Endothelial cell of umbilical vein (primary cell): ENCODE results near the gene ZNRD2. TPM values are rescaled to one million over a fixed set of nuclear protein-coding genes. Genes with fewer than 3 reads are reported as not detected.

Experiments
- BruUV-seq: library from RNA; stranded (reverse); fragments of 400-500 nt; replicated peaks from 2 replicates; lab custom pipeline; 2021; lab: Mats Ljungman, UMichigan
- CTCF ChIA-PET: fragments of 300-600, 350-600 bp; sonication (Branson Sonifier 250); formaldehyde crosslinking; loops from one replicate; lab custom pipeline; 2021; ENCODE audit warnings: antibody characterized with exemption, inconsistent platforms; lab: Charles Lee
- POLR2A ChIA-PET: fragments of 300-600, 350-600 bp; sonication (Branson Sonifier 250); formaldehyde crosslinking; loops from one replicate; lab custom pipeline; 2021; ENCODE audit warnings: antibody characterized with exemption, inconsistent platforms; lab: Charles Lee
- DNase-seq: peaks from one replicate; pipeline ENCODE4 v3.0.0-alpha.2; 2011; ENCODE audit warnings: low read depth, low spot score
- FAIRE-seq: peaks from 2 replicates; lab custom pipeline; 2011; peaks lifted over from hg19 to GRCh38; lab: Jason Lieb, UNC
- H2AFZ ChIP-seq: 2 replicates; pipeline ENCODE4 v1.6.0; 2012; ENCODE audit warnings: low read depth, low read length, control low read depth, inconsistent platforms
- H3K27ac ChIP-seq: 2 replicates; pipeline ENCODE4 v1.5.1; 2011; ENCODE audit warnings: low read depth, mild to moderate bottlenecking, control low read depth, low read length, moderate library complexity; ENCODE audit not compliant: insufficient read depth
- H3K27me3 ChIP-seq, 2 experiments: 2 replicates each; pipeline versions ENCODE4 v1.6.0 to v1.6.1; 2011; ENCODE audit warnings: low read length in 2 of 2, mixed read lengths in 1 of 2; ENCODE audit not compliant: control insufficient read depth in 2 of 2, insufficient read depth in 2 of 2
- H3K36me3 ChIP-seq, 2 experiments: 2 replicates in 1 of 2; 3 replicates in 1 of 2; pipeline ENCODE4 v1.5.1; 2011; ENCODE audit warnings: low read length in 2 of 2, mild to moderate bottlenecking in 1 of 2, moderate library complexity in 1 of 2; ENCODE audit not compliant: control insufficient read depth in 2 of 2, insufficient read depth in 2 of 2; ENCODE audit errors: extremely low read depth in 1 of 2
- H3K4me1 ChIP-seq: 3 replicates; pipeline ENCODE4 v1.5.1; 2011; ENCODE audit warnings: mild to moderate bottlenecking, low read length; ENCODE audit not compliant: control insufficient read depth, insufficient read depth; ENCODE audit errors: extremely low read depth
- H3K4me2 ChIP-seq: 2 replicates; pipeline ENCODE4 v1.6.1; 2011; ENCODE audit warnings: low read length, control low read depth, mixed read lengths; ENCODE audit not compliant: insufficient read depth
- H3K4me3 ChIP-seq, 3 experiments: fragments of 200-600 bp in 1 of 3; sonication (generic), shearing (Covaris generic) in 1 of 3; replicated peaks in 1 of 3; 2 replicates each; pipeline ENCODE4 v1.5.1; 2011 to 2016; ENCODE audit warnings: control low read depth in 3 of 3, low read length in 3 of 3, mild to moderate bottlenecking in 2 of 3, inconsistent platforms in 1 of 3, low read depth in 1 of 3, moderate library complexity in 1 of 3; ENCODE audit not compliant: insufficient read depth in 1 of 3
- H3K79me2 ChIP-seq: 2 replicates; pipeline ENCODE4 v1.6.0; 2012; ENCODE audit warnings: low read length, inconsistent platforms; ENCODE audit not compliant: control insufficient read depth, insufficient read depth
- H3K9ac ChIP-seq: replicated peaks from 2 replicates; pipeline ENCODE3; 2011; ENCODE audit warnings: low read length, control low read depth; ENCODE audit not compliant: insufficient read depth; ENCODE audit errors: extremely low read depth
- H3K9me1 ChIP-seq: replicated peaks from 3 replicates; pipeline ENCODE4 v1.6.0; 2011; ENCODE audit warnings: mild to moderate bottlenecking, low read length; ENCODE audit not compliant: control insufficient read depth, insufficient read depth; ENCODE audit errors: extremely low read depth
- H3K9me3 ChIP-seq: replicated peaks from 2 replicates; pipeline ENCODE4 v1.5.1; 2012; ENCODE audit warnings: low read length, inconsistent platforms; ENCODE audit not compliant: control insufficient read depth, insufficient read depth
- H4K20me1 ChIP-seq: replicated peaks from 2 replicates; pipeline ENCODE3; 2011; ENCODE audit warnings: mild to moderate bottlenecking, low read length; ENCODE audit not compliant: control insufficient read depth, insufficient read depth; ENCODE audit errors: extremely low read depth
- CTCF ChIP-seq, 2 donors: IDR thresholded peaks; 1 replicate in 1 of 2; 2 replicates in 1 of 2; pipeline ENCODE4 v1.5.1; 2011; ENCODE audit warnings: low read length in 2 of 2, mild to moderate bottlenecking in 2 of 2, moderate library complexity in 2 of 2, control low read depth in 1 of 2, inconsistent platforms in 1 of 2, low read depth in 1 of 2; ENCODE audit not compliant: insufficient read depth in 1 of 2; ENCODE audit errors: extremely low read depth in 1 of 2
- EZH2 ChIP-seq: IDR thresholded peaks from 2 replicates; pipeline ENCODE4 v1.6.1; 2012; ENCODE audit warnings: borderline replicate concordance, low read depth, mild to moderate bottlenecking, moderate library complexity, low read length, inconsistent platforms; ENCODE audit not compliant: severe bottlenecking
- FOS ChIP-seq: IDR thresholded peaks from 2 replicates; pipeline ENCODE4 v1.6.1; 2011; ENCODE audit warnings: mild to moderate bottlenecking, low read length, moderate library complexity, borderline replicate concordance; ENCODE audit not compliant: insufficient read depth
- MAX ChIP-seq: IDR thresholded peaks from 2 replicates; pipeline ENCODE4 v1.6.1; 2011; ENCODE audit not compliant: insufficient read depth, insufficient read length
- MYC ChIP-seq: IDR thresholded peaks from one replicate; pipeline ENCODE4 v1.6.1; 2011; ENCODE audit warnings: mild to moderate bottlenecking, low read depth, low read length
- dilution Hi-C: fragments of 300-500 bp; cut with MboI; formaldehyde crosslinking; loops from one replicate; pipeline ENCODE4 v1.15.0; 2019; ENCODE audit warnings: low sequenced_read_pairs; ENCODE audit not compliant: extremely low pct_ligation_motif_present
- intact Hi-C: fragments of 100-400 bp; cut with micrococcal nuclease; formaldehyde crosslinking; loops from one replicate; pipeline ENCODE4 v1.10.0; 2022
- polyA plus RNA-seq, 4 experiments: library from polyadenylated mRNA; depleted of rRNA in 3 of 4; stranded (reverse) in 3 of 4; unstranded in 1 of 4; fragments of >200 nt; gene quantifications; 2 replicates each; pipeline versions ENCODE4 v1.2.1 to v1.2.3, GENCODE V29; 2011 to 2012; ENCODE audit warnings: missing spikeins in 1 of 4
- total RNA-seq: library from RNA; stranded (reverse); gene quantifications from 2 replicates; pipeline ENCODE4 v1.2.3, GENCODE V29; 2021

ZNRD2 gene
- total and polyA plus RNA-seq, 2 donors (not counting 3 experiments of a cell fraction or from before 2014, with no cell fraction given): 40.8 to 96.7 TPM

- DNase-seq: peak; percentile 76
- intact Hi-C loops: loop anchor here (1.0 to 2.0 kb wide), 3 partner anchors 10 to 20 kb away; partner anchors contain the start of gene ZNRD2
- H3K36me3 ChIP-seq: no peaks in the 10 kb centered on the region
- BruUV-seq: no TSS peak
- H3K9me1 ChIP-seq: no peaks in the 10 kb centered on the region
- CTCF ChIA-PET: interaction anchor here (0.7 to 4.3 kb wide), 10 partner anchors 8 to 55 kb away, joined by 3 to 54 read pairs (median 6); partner anchors contain the start of genes FAM89B, PCNX3 and ZNRD2
- H3K4me1 ChIP-seq: peaks cover 56% of the 10 kb centered on the region
- H3K4me2 ChIP-seq: peak overlapping the region; percentile 44
- H3K9me3 ChIP-seq: no peaks in the 10 kb centered on the region
- peaks cover 16% of the 10 kb centered on the region for H3K79me2 ChIP-seq
- POLR2A ChIA-PET: interaction anchor here (0.8 kb wide), 1 partner anchor 10 kb away, joined by 3 read pairs; the partner anchor contains the start of gene ZNRD2
- dilution Hi-C loops: no loop called here
- no peak overlapping the region for H3K4me3 ChIP-seq
- H3K27me3 ChIP-seq: no peaks in the 10 kb centered on the region
- TF ChIP-seq CTCF (IDR thresholded peaks at IDR 0.05; ENCODE audit: extremely low read depth in 1 of 2, insufficient read depth in 1 of 2, low read depth in 1 of 2, low read length in 2 of 2): no peak
- no peak for TF ChIP-seq FOS
- no peak for TF ChIP-seq MAX
- TF ChIP-seq EZH2: no peak
- no peak for TF ChIP-seq MYC
- H3K27ac ChIP-seq: peak overlapping the region; percentile 78
- H4K20me1 ChIP-seq: no peaks in the 10 kb centered on the region
- FAIRE-seq: peak; percentile 96
- no peak overlapping the region for H2AFZ ChIP-seq
- H3K9ac ChIP-seq: peak overlapping the region; percentile 57
These were observed 10.2 kb upstream of the ZNRD2 start for GRCh38 chr11:65559951-65560537.
